Activated T-cell treated with anti-CD3 and anti-CD28 coated beads, Interleukin-2, amount 50 U/mL, for 24 hours (primary cell): Measurements from ENCODE around the gene BTNL9.
"Not testable (repeated sequence)": the region's sequence is repeated elsewhere in the genome, so short reads cannot be mapped to it uniquely, and the experiment has no call there.

ENCODE experiments used
- DNase-seq: peaks from one replicate; pipeline ENCODE4 v3.0.0-alpha.2; 2020
- H3K27ac Mint-ChIP-seq: 2 replicates; pipeline ENCODE4 v1.8.0; 2020; ENCODE audit warnings: mild to moderate bottlenecking, mixed read lengths
- H3K27me3 Mint-ChIP-seq: 2 replicates; pipeline ENCODE4 v1.8.0; 2020; ENCODE audit warnings: mixed read lengths
- H3K36me3 Mint-ChIP-seq: 2 replicates; pipeline ENCODE4 v1.8.0; 2020; ENCODE audit warnings: low read depth, mixed read lengths
- H3K4me1 Mint-ChIP-seq: 2 replicates; pipeline ENCODE4 v1.8.0; 2020; ENCODE audit warnings: low read depth, mixed read lengths
- H3K4me3 Mint-ChIP-seq: 2 replicates; pipeline ENCODE4 v1.8.0; 2020; ENCODE audit warnings: mild to moderate bottlenecking, moderate library complexity, mixed read lengths
- H3K9me3 Mint-ChIP-seq: 2 replicates; pipeline ENCODE4 v1.8.0; 2020; ENCODE audit warnings: mixed read lengths

The BTNL9 gene

GRCh38 chr5:181036816-181037364 is 3.2 kb upstream of the BTNL9 start:
- Mint-ChIP-seq H3K36me3 (no peaks in the 10 kb centered on the region), H3K9me3 (no peaks in the 10 kb centered on the region), H3K27ac (no peak overlapping the region), H3K27me3 (peaks cover 43% of the 10 kb centered on the region), H3K4me3 (no peak overlapping the region), H3K4me1 (no peaks in the 10 kb centered on the region)
- no peak for DNase-seq

GRCh38 chr5:181037365-181037861 is 2.7 kb upstream of the BTNL9 start:
- no peak for DNase-seq
- Mint-ChIP-seq H3K36me3 (no peaks in the 10 kb centered on the region), H3K9me3 (no peaks in the 10 kb centered on the region), H3K27ac (no peak overlapping the region), H3K4me1 (no peaks in the 10 kb centered on the region), H3K4me3 (no peak overlapping the region), H3K27me3 (peaks cover 46% of the 10 kb centered on the region)

- Mint-ChIP-seq H3K9me3 (no peaks in the 10 kb centered on the region), H3K4me1 (no peaks in the 10 kb centered on the region), H3K27me3 (peaks cover 44% of the 10 kb centered on the region), H3K27ac (no peak overlapping the region), H3K4me3 (no peak overlapping the region), H3K36me3 (no peaks in the 10 kb centered on the region)
- no peak for DNase-seq
Observed at GRCh38 chr5:181039471-181039870, 595 bp upstream of the BTNL9 start.

- no peaks in the 10 kb centered on the region for H3K36me3 Mint-ChIP-seq
- no peaks in the 10 kb centered on the region for H3K9me3 Mint-ChIP-seq
- H3K4me3 Mint-ChIP-seq: no peak overlapping the region
- H3K27ac Mint-ChIP-seq: no peak overlapping the region
- H3K27me3 Mint-ChIP-seq: peaks cover 44% of the 10 kb centered on the region
- DNase-seq: no peak
- no peaks in the 10 kb centered on the region for H3K4me1 Mint-ChIP-seq
Observed at GRCh38 chr5:181040631-181040945, 522 bp downstream of the BTNL9 start.

GRCh38 chr5:181041043-181041442 is 977 bp downstream of the BTNL9 start:
- H3K27ac Mint-ChIP-seq: no peak overlapping the region
- peaks cover 43% of the 10 kb centered on the region for H3K27me3 Mint-ChIP-seq
- H3K4me3 Mint-ChIP-seq: no peak overlapping the region
- no peaks in the 10 kb centered on the region for H3K4me1 Mint-ChIP-seq
- DNase-seq: no peak
- H3K36me3 Mint-ChIP-seq: no peaks in the 10 kb centered on the region
- no peaks in the 10 kb centered on the region for H3K9me3 Mint-ChIP-seq

GRCh38 chr5:181042036-181042713 is 2.1 kb downstream of the BTNL9 start:
- H3K36me3 Mint-ChIP-seq: no peaks in the 10 kb centered on the region
- no peak overlapping the region for H3K27ac Mint-ChIP-seq
- H3K4me3 Mint-ChIP-seq: no peak overlapping the region
- peaks cover 36% of the 10 kb centered on the region for H3K27me3 Mint-ChIP-seq
- DNase-seq: no peak
- H3K9me3 Mint-ChIP-seq: no peaks in the 10 kb centered on the region
- H3K4me1 Mint-ChIP-seq: no peaks in the 10 kb centered on the region

GRCh38 chr5:181042722-181043121 is 2.7 kb downstream of the BTNL9 start:
- Mint-ChIP-seq H3K4me1 (no peaks in the 10 kb centered on the region), H3K27me3 (peaks cover 39% of the 10 kb centered on the region), H3K27ac (no peak overlapping the region), H3K4me3 (no peak overlapping the region), H3K9me3 (no peaks in the 10 kb centered on the region), H3K36me3 (no peaks in the 10 kb centered on the region)
- DNase-seq: no peak

GRCh38 chr5:181043285-181044092 is 3.4 kb downstream of the BTNL9 start:
- no peaks in the 10 kb centered on the region for H3K4me1 Mint-ChIP-seq
- no peak overlapping the region for H3K27ac Mint-ChIP-seq
- H3K27me3 Mint-ChIP-seq: peaks cover 39% of the 10 kb centered on the region
- no peak for DNase-seq
- H3K4me3 Mint-ChIP-seq: no peak overlapping the region
- no peaks in the 10 kb centered on the region for H3K36me3 Mint-ChIP-seq
- H3K9me3 Mint-ChIP-seq: no peaks in the 10 kb centered on the region

- Mint-ChIP-seq H3K36me3 (no peaks in the 10 kb centered on the region), H3K4me3 (no peak overlapping the region), H3K9me3 (no peaks in the 10 kb centered on the region), H3K4me1 (no peaks in the 10 kb centered on the region), H3K27me3 (peaks cover 40% of the 10 kb centered on the region), H3K27ac (no peak overlapping the region)
- no peak for DNase-seq
Observed at GRCh38 chr5:181044093-181044599, 4.1 kb downstream of the BTNL9 start.

- no peak overlapping the region for H3K4me3 Mint-ChIP-seq
- no peaks in the 10 kb centered on the region for H3K4me1 Mint-ChIP-seq
- no peak overlapping the region for H3K27ac Mint-ChIP-seq
- no peaks in the 10 kb centered on the region for H3K36me3 Mint-ChIP-seq
- no peaks in the 10 kb centered on the region for H3K9me3 Mint-ChIP-seq
- peaks cover 42% of the 10 kb centered on the region for H3K27me3 Mint-ChIP-seq
- no peak for DNase-seq
Observed at GRCh38 chr5:181044662-181045305, 4.7 kb downstream of the BTNL9 start.

GRCh38 chr5:181045316-181045715 is 5.2 kb downstream of the BTNL9 start:
- Mint-ChIP-seq H3K27me3 (peaks cover 42% of the 10 kb centered on the region), H3K9me3 (no peaks in the 10 kb centered on the region), H3K4me3 (no peak overlapping the region), H3K36me3 (no peaks in the 10 kb centered on the region), H3K27ac (no peak overlapping the region), H3K4me1 (no peaks in the 10 kb centered on the region)
- DNase-seq: no peak

- H3K4me1 Mint-ChIP-seq, H3K9me3 Mint-ChIP-seq, H3K4me3 Mint-ChIP-seq, DNase-seq, H3K27ac Mint-ChIP-seq, H3K36me3 Mint-ChIP-seq: not testable (repeated sequence)
- H3K27me3 Mint-ChIP-seq: peaks cover 43% of the 10 kb centered on the region
Observed at GRCh38 chr5:181045857-181046256, 5.8 kb downstream of the BTNL9 start.

- Mint-ChIP-seq H3K36me3 (no peaks in the 10 kb centered on the region), H3K4me1 (peaks cover 4% of the 10 kb centered on the region), H3K27ac (no peak overlapping the region), H3K9me3 (no peaks in the 10 kb centered on the region), H3K27me3 (peaks cover 47% of the 10 kb centered on the region), H3K4me3 (no peak overlapping the region)
- DNase-seq: no peak
Observed at GRCh38 chr5:181047288-181047687, 7.2 kb downstream of the BTNL9 start.

GRCh38 chr5:181047921-181048320 is 7.9 kb downstream of the BTNL9 start:
- Mint-ChIP-seq H3K9me3 (no peaks in the 10 kb centered on the region), H3K27me3 (peaks cover 46% of the 10 kb centered on the region), H3K27ac (no peak overlapping the region), H3K4me3 (no peak overlapping the region), H3K36me3 (no peaks in the 10 kb centered on the region), H3K4me1 (peaks cover 5% of the 10 kb centered on the region)
- DNase-seq: no peak
